ENCODE measurements around the gene MCL1. TPM values are rescaled to one million over a fixed set of nuclear protein-coding genes. Genes with fewer than 3 reads are reported as not detected.
A peak's percentile ranks its signal among the peaks of the same experiment; 100 is the strongest.

The MCL1 gene
- total RNA-seq, 1 experiment from 2014 or later, result 261 TPM

DNA sequence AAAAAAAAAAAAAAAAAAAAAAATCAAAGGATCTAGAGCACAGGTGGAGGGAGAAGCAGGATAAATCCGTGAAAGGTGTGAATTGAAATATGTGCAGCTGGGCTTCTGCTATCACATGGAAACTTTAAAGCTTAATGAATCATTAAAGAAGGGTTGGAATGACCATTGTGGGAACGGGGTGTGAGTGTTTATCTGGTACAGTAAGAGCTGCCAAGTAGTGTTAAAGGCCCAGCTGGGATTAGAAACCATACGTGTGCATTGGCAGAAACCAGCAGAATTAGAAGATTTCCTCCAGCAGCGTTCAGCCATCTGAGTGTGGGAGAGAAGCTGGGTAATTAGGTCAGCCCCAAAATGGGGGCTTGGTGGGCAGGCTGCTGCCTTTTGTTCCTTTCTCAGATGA lies 50.4 kb downstream of the MCL1 start:
- Mint-ChIP-seq H3K27ac (ENCODE audit: unreplicated experiment) (peak overlapping the region; percentile 96), H3K4me3 (ENCODE audit: low read depth, unreplicated experiment) (no peak overlapping the region), H3K4me1 (ENCODE audit: low read depth, unreplicated experiment) (peaks cover 59% of the 10 kb centered on the region), H3K27me3 (ENCODE audit: unreplicated experiment) (no peaks in the 10 kb centered on the region), H3K36me3 (ENCODE audit: insufficient read depth, unreplicated experiment) (peaks cover 27% of the 10 kb centered on the region), H3K9me3 (ENCODE audit: low read depth, unreplicated experiment) (no peaks in the 10 kb centered on the region)
- intact Hi-C loops (cut with micrococcal nuclease; ENCODE audit: unreplicated experiment), result no loop called here
- TF ChIP-seq, protein P1, sequence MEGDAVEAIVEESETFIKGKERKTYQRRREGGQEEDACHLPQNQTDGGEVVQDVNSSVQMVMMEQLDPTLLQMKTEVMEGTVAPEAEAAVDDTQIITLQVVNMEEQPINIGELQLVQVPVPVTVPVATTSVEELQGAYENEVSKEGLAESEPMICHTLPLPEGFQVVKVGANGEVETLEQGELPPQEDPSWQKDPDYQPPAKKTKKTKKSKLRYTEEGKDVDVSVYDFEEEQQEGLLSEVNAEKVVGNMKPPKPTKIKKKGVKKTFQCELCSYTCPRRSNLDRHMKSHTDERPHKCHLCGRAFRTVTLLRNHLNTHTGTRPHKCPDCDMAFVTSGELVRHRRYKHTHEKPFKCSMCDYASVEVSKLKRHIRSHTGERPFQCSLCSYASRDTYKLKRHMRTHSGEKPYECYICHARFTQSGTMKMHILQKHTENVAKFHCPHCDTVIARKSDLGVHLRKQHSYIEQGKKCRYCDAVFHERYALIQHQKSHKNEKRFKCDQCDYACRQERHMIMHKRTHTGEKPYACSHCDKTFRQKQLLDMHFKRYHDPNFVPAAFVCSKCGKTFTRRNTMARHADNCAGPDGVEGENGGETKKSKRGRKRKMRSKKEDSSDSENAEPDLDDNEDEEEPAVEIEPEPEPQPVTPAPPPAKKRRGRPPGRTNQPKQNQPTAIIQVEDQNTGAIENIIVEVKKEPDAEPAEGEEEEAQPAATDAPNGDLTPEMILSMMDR (IDR thresholded peaks at IDR 0.05; ENCODE audit: unreplicated experiment), result no peak
- no TSS peak for BruUV-seq (replicated peaks)
- DNase-seq, result peak; percentile 47
- CTCF ChIA-PET, result interaction anchor here (0.6 to 1.7 kb wide), 12 partner anchors 13 to 1787 kb away, joined by 3 to 8 read pairs (median 4); partner anchors contain the start of gene FALEC

DNA sequence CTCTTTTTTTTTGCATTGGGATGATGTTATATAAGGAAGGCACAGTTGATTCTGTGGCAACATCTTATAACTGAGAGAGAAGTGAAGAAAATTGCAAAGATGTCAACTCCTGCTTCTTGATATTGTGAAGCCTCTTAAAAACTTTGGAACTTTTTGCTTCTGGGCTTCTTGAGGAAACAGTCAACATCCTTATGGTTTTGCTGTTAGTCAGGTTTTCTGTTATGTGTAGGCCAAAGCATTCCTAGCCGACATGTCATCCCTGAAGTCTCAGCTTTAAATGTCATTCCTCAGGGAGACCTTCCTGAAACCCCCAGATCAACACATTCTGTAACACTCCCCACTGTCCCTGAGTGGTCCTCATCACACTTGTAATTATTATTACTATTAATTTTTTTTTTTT lies 51.2 kb downstream of the MCL1 start:
- TF ChIP-seq, protein P1 (IDR thresholded peaks at IDR 0.05; ENCODE audit: unreplicated experiment), result no peak
- intact Hi-C loops (cut with micrococcal nuclease; ENCODE audit: unreplicated experiment), result no loop called here
- Mint-ChIP-seq H3K4me1 (ENCODE audit: low read depth, unreplicated experiment) (peaks cover 51% of the 10 kb centered on the region), H3K27me3 (ENCODE audit: unreplicated experiment) (no peaks in the 10 kb centered on the region), H3K36me3 (ENCODE audit: insufficient read depth, unreplicated experiment) (peaks cover 27% of the 10 kb centered on the region), H3K9me3 (ENCODE audit: low read depth, unreplicated experiment) (no peaks in the 10 kb centered on the region), H3K4me3 (ENCODE audit: low read depth, unreplicated experiment) (no peak overlapping the region), H3K27ac (ENCODE audit: unreplicated experiment) (peak overlapping the region; percentile 96)
- BruUV-seq (replicated peaks), result no TSS peak
- DNase-seq, result no peak
- CTCF ChIA-PET, result interaction anchor here (0.7 to 1.7 kb wide), 7 partner anchors 13 to 1788 kb away, joined by 3 to 8 read pairs (median 4); partner anchors contain the start of gene FALEC

DNA sequence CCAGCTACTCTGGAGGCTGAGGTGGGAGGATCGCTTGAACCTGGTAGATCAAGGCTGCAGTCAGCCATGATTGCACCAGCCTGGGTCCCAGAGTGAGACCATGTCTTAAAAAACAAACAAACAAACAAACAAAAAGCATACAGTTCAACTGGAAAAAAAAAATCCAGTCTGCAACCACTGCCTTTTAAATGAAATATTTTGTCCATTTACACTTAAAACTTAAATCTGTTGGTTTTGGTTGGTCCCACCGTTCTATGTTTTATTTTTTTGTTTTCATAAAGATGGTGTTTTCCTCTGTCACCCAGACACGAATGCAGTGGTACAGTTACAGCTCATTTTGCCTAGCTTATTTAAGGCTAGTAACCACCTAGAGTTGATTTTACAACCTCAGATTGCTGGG lies 54.1 kb downstream of the MCL1 start:
- BruUV-seq (replicated peaks), result no TSS peak
- H3K4me3 Mint-ChIP-seq (ENCODE audit: low read depth, unreplicated experiment), result no peak overlapping the region
- TF ChIP-seq, protein P1 (IDR thresholded peaks at IDR 0.05; ENCODE audit: unreplicated experiment), result no peak
- H3K27ac Mint-ChIP-seq (ENCODE audit: unreplicated experiment), result no peak overlapping the region
- peaks cover 23% of the 10 kb centered on the region for H3K4me1 Mint-ChIP-seq (ENCODE audit: low read depth, unreplicated experiment)
- CTCF ChIA-PET, result no interaction called here
- no peak for DNase-seq
- H3K9me3 Mint-ChIP-seq (ENCODE audit: low read depth, unreplicated experiment), result no peaks in the 10 kb centered on the region
- no peaks in the 10 kb centered on the region for H3K27me3 Mint-ChIP-seq (ENCODE audit: unreplicated experiment)
- intact Hi-C loops (cut with micrococcal nuclease; ENCODE audit: unreplicated experiment), result no loop called here
- H3K36me3 Mint-ChIP-seq (ENCODE audit: insufficient read depth, unreplicated experiment), result peaks cover 14% of the 10 kb centered on the region

Small RNA genes lying within 50 kb of the gene (microRNA-seq; reads per million reads assigned to microRNA genes)
- not detected for gene MIR4257

Other genes starting within 250 kb of the MCL1 start
- 36.6 and 37.8 TPM in 2 replicates for gene RPRD2, start 215.5 kb downstream of the MCL1 start, total RNA-seq (2022)
- gene TARS2, start 92.2 kb downstream of the MCL1 start, total RNA-seq (2022), result 42.2 and 51.7 TPM in 2 replicates
- gene ECM1, start 71.5 kb downstream of the MCL1 start, total RNA-seq (2022), result 1.6 and 2.8 TPM in 2 replicates
- 0.71 TPM in 1 of 2 replicates, not detected in the other for gene FALEC, start 63.9 kb downstream of the MCL1 start, total RNA-seq (2022)
- 1.9 and 2.7 TPM in 2 replicates for gene ADAMTSL4, start 30.2 kb downstream of the MCL1 start, total RNA-seq (2022)
- 253 and 276 TPM in 2 replicates for gene ENSA, start 50.0 kb upstream of the MCL1 start, total RNA-seq (2022)
- gene GOLPH3L, start 117.5 kb upstream of the MCL1 start, total RNA-seq (2022), result 64.7 and 71.6 TPM in 2 replicates
- not detected in 2 replicates for gene HORMAD1, start 141.3 kb upstream of the MCL1 start, total RNA-seq (2022)
- 144 and 226 TPM in 2 replicates for gene CTSS, start 186.2 kb upstream of the MCL1 start, total RNA-seq (2022)
- gene CTSK, start 228.7 kb upstream of the MCL1 start, total RNA-seq (2022), result 5.5 and 5.9 TPM in 2 replicates

All from Calu3 (cell line).